Fibroblast of gingiva (primary cell): ENCODE measurements around the gene CLEC16A.
A peak's percentile ranks its signal among the peaks of the same experiment; 100 is the strongest.

Experiments
- DNase-seq: peaks from one replicate; pipeline ENCODE4 v3.0.0-alpha.2; 2011; ENCODE audit warnings: low read depth

Gene CLEC16A

GRCh38 chr16:10988879-10989278, 44.5 kb downstream of the CLEC16A start:
- no peak for DNase-seq

- DNase-seq: no peak
These were observed 45.2 kb downstream of the CLEC16A start for GRCh38 chr16:10989559-10989958.

- no peak for DNase-seq
These were observed 46.0 kb downstream of the CLEC16A start for GRCh38 chr16:10990378-10990777.

GRCh38 chr16:10992112-10992511, 47.7 kb downstream of the CLEC16A start:
- peak; percentile 42 for DNase-seq

- peak; percentile 51 for DNase-seq
These were observed 48.4 kb downstream of the CLEC16A start for GRCh38 chr16:10992797-10993196.

GRCh38 chr16:10993649-10994048, 49.3 kb downstream of the CLEC16A start:
- no peak for DNase-seq

GRCh38 chr16:10994571-10994970, 50.2 kb downstream of the CLEC16A start:
- no peak for DNase-seq

- no peak for DNase-seq
These were observed 51.2 kb downstream of the CLEC16A start for GRCh38 chr16:10995565-10995964.

- DNase-seq: no peak
These were observed 53.1 kb downstream of the CLEC16A start for GRCh38 chr16:10997485-10997884.

- no peak for DNase-seq
These were observed 54.9 kb downstream of the CLEC16A start for GRCh38 chr16:10999300-10999699.

- DNase-seq: no peak
These were observed 57.2 kb downstream of the CLEC16A start for GRCh38 chr16:11001611-11002010.

GRCh38 chr16:11003141-11003540, 58.8 kb downstream of the CLEC16A start:
- no peak for DNase-seq

GRCh38 chr16:11004351-11004750, 60.0 kb downstream of the CLEC16A start:
- no peak for DNase-seq

- DNase-seq: peak; percentile 11
These were observed 60.7 kb downstream of the CLEC16A start for GRCh38 chr16:11004973-11005610.

GRCh38 chr16:11005611-11005975, 61.2 kb downstream of the CLEC16A start:
- peak; percentile 14 for DNase-seq

GRCh38 chr16:11006656-11007055, 62.3 kb downstream of the CLEC16A start:
- DNase-seq: no peak

- no peak for DNase-seq
These were observed 63.4 kb downstream of the CLEC16A start for GRCh38 chr16:11007714-11008280.

GRCh38 chr16:11009027-11009755, 64.8 kb downstream of the CLEC16A start:
- DNase-seq: no peak

GRCh38 chr16:11010575-11011221, 66.3 kb downstream of the CLEC16A start:
- no peak for DNase-seq

GRCh38 chr16:11011326-11011725, 67.0 kb downstream of the CLEC16A start:
- no peak for DNase-seq

GRCh38 chr16:11012841-11013240, 68.5 kb downstream of the CLEC16A start:
- no peak for DNase-seq

- no peak for DNase-seq
These were observed 69.8 kb downstream of the CLEC16A start for GRCh38 chr16:11014136-11014535.

- DNase-seq: no peak
These were observed 70.7 kb downstream of the CLEC16A start for GRCh38 chr16:11015076-11015475.
